Measurements from ENCODE around the gene CLTCL1. TPM values are rescaled to one million over a fixed set of nuclear protein-coding genes. Genes with fewer than 3 reads are reported as not detected.

Gene CLTCL1
- total and polyA plus RNA-seq, 9 of the 15 experiments (the other 6 are each of a cell fraction or from before 2014, with no cell fraction given) = 1.1 to 11.7 (median 5.0) TPM

DNA sequence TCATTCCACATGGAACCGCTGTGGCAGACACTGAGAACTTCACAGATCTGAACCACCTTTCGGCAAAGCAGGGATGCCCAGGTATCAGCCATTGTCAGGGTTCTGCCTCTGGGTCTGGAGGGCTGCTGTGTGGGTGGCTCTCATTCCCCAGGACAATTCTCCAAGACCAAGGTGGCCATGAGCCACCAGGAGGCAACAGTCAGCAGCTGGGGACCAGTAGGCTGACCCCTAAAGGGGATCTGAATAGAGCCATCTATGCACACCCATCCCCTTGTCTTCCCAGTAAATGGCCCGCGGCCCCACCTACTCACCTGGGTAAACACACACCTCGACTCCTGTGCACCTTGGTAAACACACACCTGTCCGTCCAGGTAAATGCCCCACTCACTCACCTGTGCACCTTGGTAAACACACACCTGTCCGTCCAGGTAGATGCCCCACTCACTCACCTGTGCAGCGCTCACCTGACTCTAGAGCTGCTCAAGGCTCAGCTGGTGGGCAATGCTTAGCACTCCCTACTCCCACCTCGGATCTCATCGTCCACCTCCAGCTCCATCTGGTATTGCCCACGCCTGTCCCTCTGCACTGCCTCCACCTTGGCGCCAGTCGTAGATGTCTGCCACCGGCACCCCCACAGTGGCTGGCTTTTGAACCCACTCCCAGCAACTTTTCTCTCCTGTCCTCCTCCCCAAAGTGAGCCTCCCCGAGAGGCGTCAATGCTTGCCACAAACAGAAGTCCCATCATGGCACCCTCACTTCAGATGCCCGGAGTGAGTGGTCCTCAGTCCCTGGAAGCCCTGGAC, 123.2 kb downstream of the CLTCL1 start (continued):
- TF ChIP-seq, protein P1, sequence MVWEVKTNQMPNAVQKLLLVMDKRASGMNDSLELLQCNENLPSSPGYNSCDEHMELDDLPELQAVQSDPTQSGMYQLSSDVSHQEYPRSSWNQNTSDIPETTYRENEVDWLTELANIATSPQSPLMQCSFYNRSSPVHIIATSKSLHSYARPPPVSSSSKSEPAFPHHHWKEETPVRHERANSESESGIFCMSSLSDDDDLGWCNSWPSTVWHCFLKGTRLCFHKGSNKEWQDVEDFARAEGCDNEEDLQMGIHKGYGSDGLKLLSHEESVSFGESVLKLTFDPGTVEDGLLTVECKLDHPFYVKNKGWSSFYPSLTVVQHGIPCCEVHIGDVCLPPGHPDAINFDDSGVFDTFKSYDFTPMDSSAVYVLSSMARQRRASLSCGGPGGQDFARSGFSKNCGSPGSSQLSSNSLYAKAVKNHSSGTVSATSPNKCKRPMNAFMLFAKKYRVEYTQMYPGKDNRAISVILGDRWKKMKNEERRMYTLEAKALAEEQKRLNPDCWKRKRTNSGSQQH (CRISPR knock-in tag; IDR thresholded peaks at IDR 0.05) = no peak
- no peak for TF ChIP-seq ZNF778 (CRISPR knock-in tag; IDR thresholded peaks at IDR 0.05)
- TF ChIP-seq, protein P2, sequence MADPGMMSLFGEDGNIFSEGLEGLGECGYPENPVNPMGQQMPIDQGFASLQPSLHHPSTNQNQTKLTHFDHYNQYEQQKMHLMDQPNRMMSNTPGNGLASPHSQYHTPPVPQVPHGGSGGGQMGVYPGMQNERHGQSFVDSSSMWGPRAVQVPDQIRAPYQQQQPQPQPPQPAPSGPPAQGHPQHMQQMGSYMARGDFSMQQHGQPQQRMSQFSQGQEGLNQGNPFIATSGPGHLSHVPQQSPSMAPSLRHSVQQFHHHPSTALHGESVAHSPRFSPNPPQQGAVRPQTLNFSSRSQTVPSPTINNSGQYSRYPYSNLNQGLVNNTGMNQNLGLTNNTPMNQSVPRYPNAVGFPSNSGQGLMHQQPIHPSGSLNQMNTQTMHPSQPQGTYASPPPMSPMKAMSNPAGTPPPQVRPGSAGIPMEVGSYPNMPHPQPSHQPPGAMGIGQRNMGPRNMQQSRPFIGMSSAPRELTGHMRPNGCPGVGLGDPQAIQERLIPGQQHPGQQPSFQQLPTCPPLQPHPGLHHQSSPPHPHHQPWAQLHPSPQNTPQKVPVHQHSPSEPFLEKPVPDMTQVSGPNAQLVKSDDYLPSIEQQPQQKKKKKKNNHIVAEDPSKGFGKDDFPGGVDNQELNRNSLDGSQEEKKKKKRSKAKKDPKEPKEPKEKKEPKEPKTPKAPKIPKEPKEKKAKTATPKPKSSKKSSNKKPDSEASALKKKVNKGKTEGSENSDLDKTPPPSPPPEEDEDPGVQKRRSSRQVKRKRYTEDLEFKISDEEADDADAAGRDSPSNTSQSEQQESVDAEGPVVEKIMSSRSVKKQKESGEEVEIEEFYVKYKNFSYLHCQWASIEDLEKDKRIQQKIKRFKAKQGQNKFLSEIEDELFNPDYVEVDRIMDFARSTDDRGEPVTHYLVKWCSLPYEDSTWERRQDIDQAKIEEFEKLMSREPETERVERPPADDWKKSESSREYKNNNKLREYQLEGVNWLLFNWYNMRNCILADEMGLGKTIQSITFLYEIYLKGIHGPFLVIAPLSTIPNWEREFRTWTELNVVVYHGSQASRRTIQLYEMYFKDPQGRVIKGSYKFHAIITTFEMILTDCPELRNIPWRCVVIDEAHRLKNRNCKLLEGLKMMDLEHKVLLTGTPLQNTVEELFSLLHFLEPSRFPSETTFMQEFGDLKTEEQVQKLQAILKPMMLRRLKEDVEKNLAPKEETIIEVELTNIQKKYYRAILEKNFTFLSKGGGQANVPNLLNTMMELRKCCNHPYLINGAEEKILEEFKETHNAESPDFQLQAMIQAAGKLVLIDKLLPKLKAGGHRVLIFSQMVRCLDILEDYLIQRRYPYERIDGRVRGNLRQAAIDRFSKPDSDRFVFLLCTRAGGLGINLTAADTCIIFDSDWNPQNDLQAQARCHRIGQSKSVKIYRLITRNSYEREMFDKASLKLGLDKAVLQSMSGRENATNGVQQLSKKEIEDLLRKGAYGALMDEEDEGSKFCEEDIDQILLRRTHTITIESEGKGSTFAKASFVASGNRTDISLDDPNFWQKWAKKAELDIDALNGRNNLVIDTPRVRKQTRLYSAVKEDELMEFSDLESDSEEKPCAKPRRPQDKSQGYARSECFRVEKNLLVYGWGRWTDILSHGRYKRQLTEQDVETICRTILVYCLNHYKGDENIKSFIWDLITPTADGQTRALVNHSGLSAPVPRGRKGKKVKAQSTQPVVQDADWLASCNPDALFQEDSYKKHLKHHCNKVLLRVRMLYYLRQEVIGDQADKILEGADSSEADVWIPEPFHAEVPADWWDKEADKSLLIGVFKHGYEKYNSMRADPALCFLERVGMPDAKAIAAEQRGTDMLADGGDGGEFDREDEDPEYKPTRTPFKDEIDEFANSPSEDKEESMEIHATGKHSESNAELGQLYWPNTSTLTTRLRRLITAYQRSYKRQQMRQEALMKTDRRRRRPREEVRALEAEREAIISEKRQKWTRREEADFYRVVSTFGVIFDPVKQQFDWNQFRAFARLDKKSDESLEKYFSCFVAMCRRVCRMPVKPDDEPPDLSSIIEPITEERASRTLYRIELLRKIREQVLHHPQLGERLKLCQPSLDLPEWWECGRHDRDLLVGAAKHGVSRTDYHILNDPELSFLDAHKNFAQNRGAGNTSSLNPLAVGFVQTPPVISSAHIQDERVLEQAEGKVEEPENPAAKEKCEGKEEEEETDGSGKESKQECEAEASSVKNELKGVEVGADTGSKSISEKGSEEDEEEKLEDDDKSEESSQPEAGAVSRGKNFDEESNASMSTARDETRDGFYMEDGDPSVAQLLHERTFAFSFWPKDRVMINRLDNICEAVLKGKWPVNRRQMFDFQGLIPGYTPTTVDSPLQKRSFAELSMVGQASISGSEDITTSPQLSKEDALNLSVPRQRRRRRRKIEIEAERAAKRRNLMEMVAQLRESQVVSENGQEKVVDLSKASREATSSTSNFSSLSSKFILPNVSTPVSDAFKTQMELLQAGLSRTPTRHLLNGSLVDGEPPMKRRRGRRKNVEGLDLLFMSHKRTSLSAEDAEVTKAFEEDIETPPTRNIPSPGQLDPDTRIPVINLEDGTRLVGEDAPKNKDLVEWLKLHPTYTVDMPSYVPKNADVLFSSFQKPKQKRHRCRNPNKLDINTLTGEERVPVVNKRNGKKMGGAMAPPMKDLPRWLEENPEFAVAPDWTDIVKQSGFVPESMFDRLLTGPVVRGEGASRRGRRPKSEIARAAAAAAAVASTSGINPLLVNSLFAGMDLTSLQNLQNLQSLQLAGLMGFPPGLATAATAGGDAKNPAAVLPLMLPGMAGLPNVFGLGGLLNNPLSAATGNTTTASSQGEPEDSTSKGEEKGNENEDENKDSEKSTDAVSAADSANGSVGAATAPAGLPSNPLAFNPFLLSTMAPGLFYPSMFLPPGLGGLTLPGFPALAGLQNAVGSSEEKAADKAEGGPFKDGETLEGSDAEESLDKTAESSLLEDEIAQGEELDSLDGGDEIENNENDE (IDR thresholded peaks at IDR 0.05; ENCODE audit: low read depth, low read length) = peak; percentile 23
- TF ChIP-seq, protein P3, sequence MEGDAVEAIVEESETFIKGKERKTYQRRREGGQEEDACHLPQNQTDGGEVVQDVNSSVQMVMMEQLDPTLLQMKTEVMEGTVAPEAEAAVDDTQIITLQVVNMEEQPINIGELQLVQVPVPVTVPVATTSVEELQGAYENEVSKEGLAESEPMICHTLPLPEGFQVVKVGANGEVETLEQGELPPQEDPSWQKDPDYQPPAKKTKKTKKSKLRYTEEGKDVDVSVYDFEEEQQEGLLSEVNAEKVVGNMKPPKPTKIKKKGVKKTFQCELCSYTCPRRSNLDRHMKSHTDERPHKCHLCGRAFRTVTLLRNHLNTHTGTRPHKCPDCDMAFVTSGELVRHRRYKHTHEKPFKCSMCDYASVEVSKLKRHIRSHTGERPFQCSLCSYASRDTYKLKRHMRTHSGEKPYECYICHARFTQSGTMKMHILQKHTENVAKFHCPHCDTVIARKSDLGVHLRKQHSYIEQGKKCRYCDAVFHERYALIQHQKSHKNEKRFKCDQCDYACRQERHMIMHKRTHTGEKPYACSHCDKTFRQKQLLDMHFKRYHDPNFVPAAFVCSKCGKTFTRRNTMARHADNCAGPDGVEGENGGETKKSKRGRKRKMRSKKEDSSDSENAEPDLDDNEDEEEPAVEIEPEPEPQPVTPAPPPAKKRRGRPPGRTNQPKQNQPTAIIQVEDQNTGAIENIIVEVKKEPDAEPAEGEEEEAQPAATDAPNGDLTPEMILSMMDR (IDR thresholded peaks at IDR 0.05 in 2 of 3, conservative IDR thresholded peaks at IDR 0.05 in 1 of 3; ENCODE audit: insufficient read depth in 2 of 3, low read depth in 1 of 3, low read length in 3 of 3) = peak; percentile 82 to 99 (median 90)
- TF ChIP-seq, protein P4, sequence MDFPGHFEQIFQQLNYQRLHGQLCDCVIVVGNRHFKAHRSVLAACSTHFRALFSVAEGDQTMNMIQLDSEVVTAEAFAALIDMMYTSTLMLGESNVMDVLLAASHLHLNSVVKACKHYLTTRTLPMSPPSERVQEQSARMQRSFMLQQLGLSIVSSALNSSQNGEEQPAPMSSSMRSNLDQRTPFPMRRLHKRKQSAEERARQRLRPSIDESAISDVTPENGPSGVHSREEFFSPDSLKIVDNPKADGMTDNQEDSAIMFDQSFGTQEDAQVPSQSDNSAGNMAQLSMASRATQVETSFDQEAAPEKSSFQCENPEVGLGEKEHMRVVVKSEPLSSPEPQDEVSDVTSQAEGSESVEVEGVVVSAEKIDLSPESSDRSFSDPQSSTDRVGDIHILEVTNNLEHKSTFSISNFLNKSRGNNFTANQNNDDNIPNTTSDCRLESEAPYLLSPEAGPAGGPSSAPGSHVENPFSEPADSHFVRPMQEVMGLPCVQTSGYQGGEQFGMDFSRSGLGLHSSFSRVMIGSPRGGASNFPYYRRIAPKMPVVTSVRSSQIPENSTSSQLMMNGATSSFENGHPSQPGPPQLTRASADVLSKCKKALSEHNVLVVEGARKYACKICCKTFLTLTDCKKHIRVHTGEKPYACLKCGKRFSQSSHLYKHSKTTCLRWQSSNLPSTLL (IDR thresholded peaks at IDR 0.05) = no peak
- peak; percentile 74; the same call in 1 of the 2 replicates for TF ChIP-seq TSC22D4 (tag; IDR thresholded peaks at IDR 0.05)
- TF ChIP-seq SETDB1 (IDR thresholded peaks at IDR 0.05; ENCODE audit: low read length) = peak; percentile 73
- TF ChIP-seq CHCHD3 (CRISPR knock-in tag; IDR thresholded peaks at IDR 0.05) = no peak
- no peak for TF ChIP-seq ZNF184 (CRISPR knock-in tag; IDR thresholded peaks at IDR 0.05)
